Activated gamma-delta T cell treated with anti-CD3 and anti-CD28 coated beads, Interleukin-2, amount 50 U/mL, for 16 hours (primary cell): ENCODE measurements around the gene VPREB1.
"Not testable (repeated sequence)": the region's sequence is repeated elsewhere in the genome, so short reads cannot be mapped to it uniquely, and the experiment has no call there.

ENCODE experiments used
- DNase-seq: peaks from one replicate; pipeline ENCODE4 v3.0.0-alpha.2; 2020; ENCODE audit warnings: low read depth

VPREB1 gene

DNA sequence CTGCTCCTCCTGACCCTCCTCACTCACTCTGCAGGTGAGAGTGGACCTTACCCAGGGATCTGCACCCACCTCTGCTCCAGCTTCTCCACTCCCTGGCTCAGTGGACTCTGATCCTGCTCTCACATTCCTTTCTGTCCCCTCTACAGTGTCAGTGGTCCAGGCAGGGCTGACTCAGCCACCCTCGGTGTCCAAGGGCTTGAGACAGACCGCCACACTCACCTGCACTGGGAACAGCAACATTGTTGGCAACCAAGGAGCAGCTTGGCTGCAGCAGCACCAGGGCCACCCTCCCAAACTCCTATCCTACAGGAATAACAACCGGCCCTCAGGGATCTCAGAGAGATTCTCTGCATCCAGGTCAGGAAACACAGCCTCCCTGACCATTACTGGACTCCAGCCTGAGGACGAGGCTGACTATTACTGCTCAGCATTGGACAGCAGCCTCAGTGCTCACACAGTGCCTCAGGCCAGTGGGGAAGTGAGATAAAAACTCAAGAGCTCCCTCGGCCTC, 29.7 kb upstream of the VPREB1 start:
- no peak for DNase-seq

- no peak for DNase-seq
Observed at GRCh38 chr22:22215659-22216449, 28.7 kb upstream of the VPREB1 start.

DNA sequence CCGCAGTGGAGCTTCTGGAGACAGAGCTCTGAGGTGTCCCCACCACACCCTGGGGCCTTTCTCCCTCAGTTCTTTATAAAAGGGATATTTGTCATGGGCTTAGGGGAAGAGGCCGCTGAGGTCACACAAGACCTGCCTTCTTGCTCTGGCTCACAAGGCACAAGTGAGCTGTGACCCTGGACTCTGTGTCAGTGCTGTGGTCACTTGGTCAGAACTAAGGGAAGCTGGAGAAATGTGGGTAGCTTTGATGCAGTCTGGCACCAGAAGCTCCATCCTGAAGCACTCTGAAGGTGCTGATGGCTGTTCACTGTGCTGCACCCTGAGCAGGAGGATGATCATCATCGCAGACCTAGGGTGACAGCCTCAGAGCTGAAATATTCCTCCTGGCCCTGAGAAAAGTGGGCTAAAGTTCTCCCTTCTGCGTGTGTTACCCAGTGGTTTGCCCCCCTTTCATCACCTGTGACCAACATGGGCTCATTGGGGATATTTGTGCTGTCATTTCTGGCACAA, 28.1 kb upstream of the VPREB1 start:
- no peak for DNase-seq

- DNase-seq = no peak
Observed at GRCh38 chr22:22218302-22218701, 26.3 kb upstream of the VPREB1 start.

DNA sequence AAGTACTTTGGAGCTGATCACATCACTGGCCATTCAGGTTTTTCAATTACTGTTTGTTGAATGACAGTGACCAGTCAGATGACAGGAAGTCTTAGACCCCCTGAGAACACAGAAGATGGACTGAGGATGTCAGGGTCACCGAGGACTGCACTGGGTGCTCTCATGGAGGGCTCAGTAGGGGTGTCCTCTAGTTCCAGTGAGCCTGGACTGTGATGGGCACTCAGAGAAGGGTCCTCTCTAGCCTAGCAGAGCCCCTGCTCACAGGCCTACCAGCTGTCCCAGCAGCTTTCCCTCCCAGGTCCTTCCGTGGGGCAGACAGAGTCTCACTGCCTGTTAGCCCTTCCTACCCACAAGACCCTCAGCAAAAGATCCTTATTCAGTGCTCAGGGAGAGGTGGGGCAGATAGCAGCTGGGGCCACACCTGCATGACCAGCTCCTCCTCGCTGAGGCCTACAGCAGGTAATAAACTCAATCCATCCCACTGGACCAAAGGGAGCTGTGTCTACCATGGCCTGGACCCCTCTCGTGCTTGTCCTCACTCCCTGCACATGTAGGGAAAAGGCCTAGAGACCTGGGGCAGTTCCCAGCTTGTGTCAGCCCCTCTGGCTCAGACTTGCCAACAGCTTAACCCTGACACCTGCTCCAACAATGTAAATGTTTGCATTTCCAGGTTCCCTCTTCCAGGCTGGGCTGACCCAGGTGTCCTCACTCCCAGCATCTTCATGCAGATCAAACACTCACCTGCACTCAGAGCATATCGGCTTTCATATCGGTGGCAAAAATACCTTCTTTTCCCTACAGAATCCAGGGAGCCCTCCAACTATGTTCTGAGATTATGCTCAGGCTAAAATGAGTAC, 25.2 kb upstream of the VPREB1 start:
- DNase-seq = no peak

GRCh38 chr22:22221043-22221442, 23.5 kb upstream of the VPREB1 start:
- DNase-seq = not testable (repeated sequence)

DNA sequence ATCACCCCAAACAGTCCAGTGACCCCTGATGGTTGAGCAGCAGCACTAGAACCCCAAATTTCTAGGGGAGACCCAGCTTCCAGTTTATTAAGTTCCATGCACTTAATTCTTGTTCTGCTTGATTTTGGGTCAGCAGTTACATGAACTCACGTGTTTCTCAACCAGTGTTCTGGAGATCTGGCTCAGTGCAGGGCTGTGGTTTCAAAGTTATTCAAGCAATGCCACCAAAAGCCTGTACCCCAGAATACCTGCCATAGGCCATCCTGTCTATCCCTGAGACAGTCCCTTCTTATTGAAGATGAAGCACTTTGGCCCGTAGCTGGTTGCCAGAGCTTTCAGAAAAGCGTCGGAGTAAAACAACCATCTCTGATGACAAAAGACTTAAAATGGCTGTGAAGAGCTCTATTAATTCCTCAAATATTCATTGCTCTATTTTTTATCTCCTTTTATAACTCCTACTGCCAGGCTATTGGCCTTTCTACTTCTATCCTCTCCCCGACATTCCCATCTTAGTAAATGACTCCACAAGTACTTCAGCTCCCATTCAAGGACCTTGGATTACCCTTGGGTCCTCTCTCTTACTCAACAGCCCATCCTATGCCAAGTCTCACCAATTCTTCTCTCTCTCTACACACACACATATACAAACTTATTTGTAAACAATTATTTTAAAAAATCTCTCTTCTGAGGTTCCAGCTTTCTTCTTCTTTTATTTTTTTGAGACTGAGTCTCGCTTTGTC, 18.0 kb upstream of the VPREB1 start:
- no peak for DNase-seq

DNA sequence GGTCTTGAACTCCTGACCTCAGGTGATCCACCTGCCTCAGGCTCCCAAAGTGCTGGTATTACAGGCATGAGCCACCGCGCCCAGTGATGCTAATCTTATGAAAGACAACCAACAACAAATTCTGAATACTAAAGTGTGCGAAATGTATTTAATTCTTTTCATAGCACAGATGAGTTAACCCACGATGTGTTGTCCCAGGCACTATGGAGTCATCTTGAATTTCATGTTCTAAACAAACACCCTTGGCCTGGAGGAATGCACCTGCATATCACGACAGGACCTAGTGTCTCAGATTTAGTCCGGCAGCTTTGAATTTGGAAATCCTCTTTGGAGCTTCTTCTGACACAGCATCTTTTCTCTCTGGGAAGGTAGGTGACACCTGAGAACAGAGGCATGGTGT, 16.2 kb upstream of the VPREB1 start:
- no peak for DNase-seq

DNA sequence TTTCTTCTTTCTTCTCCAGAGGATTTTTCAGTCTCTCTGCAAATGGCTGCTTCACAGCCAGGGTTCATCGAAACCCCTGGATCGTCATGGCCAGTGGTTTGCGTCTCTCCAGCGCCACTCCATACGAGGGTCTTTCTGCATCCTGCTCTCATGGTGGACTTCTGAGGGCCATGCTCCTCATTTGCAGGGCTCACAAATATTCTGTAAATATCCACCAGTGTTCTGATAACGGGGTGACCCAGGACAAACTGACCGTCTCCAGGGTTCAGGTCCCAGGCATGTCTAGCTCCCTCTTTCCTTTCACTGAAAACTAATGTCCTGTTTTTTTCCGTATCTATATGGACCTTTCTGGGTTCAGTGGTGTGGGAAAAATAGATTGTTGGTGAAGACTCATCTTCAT, 15.7 kb upstream of the VPREB1 start:
- no peak for DNase-seq

GRCh38 chr22:22229683-22230420, 14.7 kb upstream of the VPREB1 start:
- no peak for DNase-seq

GRCh38 chr22:22230438-22230837, 14.1 kb upstream of the VPREB1 start:
- no peak for DNase-seq

GRCh38 chr22:22233081-22233480, 11.5 kb upstream of the VPREB1 start:
- no peak for DNase-seq

GRCh38 chr22:22235558-22235957, 9.0 kb upstream of the VPREB1 start:
- peak; percentile 28 for DNase-seq

GRCh38 chr22:22237521-22237920, 7.1 kb upstream of the VPREB1 start:
- DNase-seq = no peak

GRCh38 chr22:22239311-22239939, 5.2 kb upstream of the VPREB1 start:
- no peak for DNase-seq

DNA sequence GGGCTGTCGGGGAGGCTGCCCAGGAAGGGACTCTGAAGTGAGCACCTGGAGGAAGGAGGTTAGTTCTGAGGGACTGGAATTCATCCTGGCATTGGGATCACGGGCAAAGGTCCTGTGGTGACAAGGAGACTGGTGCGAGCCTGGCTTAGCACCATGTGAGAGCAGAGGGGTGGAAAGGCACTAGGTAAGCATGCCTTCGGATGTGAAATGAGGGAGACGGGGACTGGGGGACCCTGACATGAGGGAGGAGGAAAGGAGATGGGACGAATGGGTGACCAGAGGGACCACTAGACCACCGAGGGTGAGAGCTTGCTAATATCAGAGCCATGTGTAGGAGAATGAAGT, 3.1 kb upstream of the VPREB1 start:
- DNase-seq = no peak

- DNase-seq = no peak
Observed at GRCh38 chr22:22242488-22242887, 2.1 kb upstream of the VPREB1 start.

DNA sequence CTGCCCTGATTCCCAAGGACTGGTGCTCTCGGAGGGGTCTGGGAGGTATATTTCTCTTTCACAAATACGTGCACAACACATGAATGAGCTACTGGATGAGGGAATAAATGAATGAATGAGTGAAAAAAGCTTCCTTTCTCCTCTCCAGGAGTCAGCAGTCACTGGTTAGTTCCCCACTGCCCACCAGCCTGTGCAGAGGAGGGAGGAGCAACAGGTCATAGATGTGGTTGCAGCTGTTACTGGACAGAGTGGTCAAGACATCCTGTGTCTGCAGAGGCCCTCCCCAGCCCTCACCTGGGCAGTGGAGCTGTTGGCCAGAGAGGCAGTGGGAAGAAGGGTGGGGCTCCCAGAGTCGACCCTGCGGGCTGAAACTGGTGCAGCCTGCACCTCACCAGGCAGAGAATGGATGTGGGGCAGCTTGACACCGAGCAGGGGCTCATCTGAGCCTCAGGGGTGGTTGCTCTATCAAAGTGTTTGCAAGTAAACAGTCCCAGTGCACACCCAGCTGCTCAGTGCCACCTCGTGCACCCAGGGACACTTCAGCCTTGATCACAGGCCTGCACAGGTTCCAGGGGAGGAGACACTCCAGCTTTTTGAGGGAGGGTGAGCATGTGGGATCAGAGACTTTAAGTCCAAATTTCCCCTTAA, 1.4 kb upstream of the VPREB1 start:
- DNase-seq = no peak

- DNase-seq = no peak
Observed at GRCh38 chr22:22245256-22245909, 797 bp downstream of the VPREB1 start.

DNA sequence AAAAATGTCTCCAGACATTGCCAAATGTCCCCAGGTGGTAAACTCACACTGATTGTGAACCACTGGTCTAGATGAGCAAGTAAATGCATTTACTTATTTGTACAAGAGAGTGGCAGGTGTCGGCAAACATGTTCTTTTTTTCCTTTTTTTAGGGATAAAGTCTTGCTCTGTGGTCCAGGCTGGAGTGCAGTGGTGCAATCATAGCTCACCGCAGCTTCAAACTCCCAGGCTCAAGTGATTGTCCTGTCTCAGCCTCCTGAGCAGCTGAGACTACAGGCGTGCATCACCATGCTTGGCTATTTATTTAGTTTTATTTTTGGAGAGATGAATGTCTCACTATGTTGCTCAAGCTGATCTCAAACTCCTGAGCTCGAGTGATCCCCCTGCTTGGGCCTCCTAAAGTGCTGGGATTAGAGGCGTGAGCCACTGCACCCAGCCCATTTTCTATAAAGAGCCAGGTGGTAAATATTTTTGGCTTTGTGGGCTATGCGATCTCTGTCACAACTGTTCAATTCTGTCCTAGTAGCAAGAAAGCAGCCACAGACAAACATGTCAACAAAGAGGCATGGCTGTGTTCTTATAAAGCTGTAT, 1.4 kb downstream of the VPREB1 start:
- DNase-seq = no peak
